H1 (cell line): ENCODE results near the gene MAN2A1. TPM values are rescaled to one million over a fixed set of nuclear protein-coding genes. Genes with fewer than 3 reads are reported as not detected.

ENCODE experiments used
- CBX8 ChIP-seq: fragments of 300-800, 300-1000 bp; sonication (generic); IDR thresholded peaks from 2 replicates; pipeline ENCODE4 v1.7.1; 2016; ENCODE audit warnings: low read depth, low read length, borderline replicate concordance
- CHD1 ChIP-seq: IDR thresholded peaks from 2 replicates; pipeline ENCODE4 v1.6.1; 2012; ENCODE audit warnings: low read depth, low read length, improper control_type of control experiment
- EZH2 ChIP-seq: fragments of 200-600 bp; sonication (generic); IDR thresholded peaks from 2 replicates; pipeline ENCODE4 v1.7.1; 2012; ENCODE audit warnings: low read depth, mild to moderate bottlenecking, moderate library complexity, low read length, inconsistent platforms; ENCODE audit not compliant: severe bottlenecking
- GTF2F1 ChIP-seq: IDR thresholded peaks from 2 replicates; pipeline ENCODE4 v1.6.1; 2012; ENCODE audit warnings: low read depth, low read length, improper control_type of control experiment, borderline replicate concordance
- MAFK ChIP-seq: IDR thresholded peaks from 2 replicates; pipeline ENCODE4 v1.6.1; 2012; ENCODE audit warnings: low read depth, mild to moderate bottlenecking, improper control_type of control experiment, low read length
- MAX ChIP-seq: IDR thresholded peaks from 2 replicates; pipeline ENCODE4 v1.6.1; 2012; ENCODE audit warnings: inconsistent platforms
- NANOG ChIP-seq: IDR thresholded peaks from 2 replicates; pipeline ENCODE4 v1.6.1; 2011; ENCODE audit warnings: low read length, low read depth, mild to moderate bottlenecking, inconsistent platforms; ENCODE audit not compliant: insufficient read depth, poor library complexity, severe bottlenecking
- PHF8 ChIP-seq: fragments of 200-600 bp; sonication (generic); conservative IDR thresholded peaks from 2 replicates; pipeline ENCODE4 v1.7.1; 2012; ENCODE audit warnings: low read depth, mild to moderate bottlenecking, inconsistent platforms, low read length, moderate library complexity
- SP1 ChIP-seq: IDR thresholded peaks from 2 replicates; pipeline ENCODE4 v1.6.1; 2011; ENCODE audit warnings: low read depth, low read length
- polyA plus RNA-seq, 7 experiments: library from polyadenylated mRNA; depleted of rRNA in 3 of 7; stranded (reverse) in 5 of 7; unstranded in 2 of 7; fragments of >200 nt in 5 of 7; fragments of 200-250 nt in 2 of 7; gene quantifications; 1 replicate in 5 of 7; 2 replicates in 1 of 7; 4 replicates in 1 of 7; pipeline versions ENCODE4 v1.2.1 to v1.2.3, GENCODE V29; 2011 to 2013; ENCODE audit warnings: missing spikeins in 2 of 7, mixed read lengths in 2 of 7
- total RNA-seq: library from RNA; stranded (reverse); fragmentation: NEBNext Ultra II Directional; extraction: Animal tissue kit (Norgen Biotek cat#: 25700); gene quantifications from 2 replicates; pipeline ENCODE4 v1.2.1, GENCODE V29; 2021

MAN2A1 gene
- total and polyA plus RNA-seq, 2 of the 8 experiments (the other 6 are each of a cell fraction or from before 2014, with no cell fraction given) = 29.1 to 102 TPM

GRCh38 chr5:109756543-109757185, 66.9 kb downstream of the MAN2A1 start (continued):
- TF ChIP-seq CHD1 (no peak), NANOG (no peak), GTF2F1 (no peak), MAX (no peak), CBX8 (no peak), MAFK (no peak), PHF8 (no peak), SP1 (no peak), EZH2 (no peak)
